Measurements from ENCODE around the gene GIPC2.
"Not testable (repeated sequence)": the region's sequence is repeated elsewhere in the genome, so short reads cannot be mapped to it uniquely, and the experiment has no call there.

Gene GIPC2

DNA sequence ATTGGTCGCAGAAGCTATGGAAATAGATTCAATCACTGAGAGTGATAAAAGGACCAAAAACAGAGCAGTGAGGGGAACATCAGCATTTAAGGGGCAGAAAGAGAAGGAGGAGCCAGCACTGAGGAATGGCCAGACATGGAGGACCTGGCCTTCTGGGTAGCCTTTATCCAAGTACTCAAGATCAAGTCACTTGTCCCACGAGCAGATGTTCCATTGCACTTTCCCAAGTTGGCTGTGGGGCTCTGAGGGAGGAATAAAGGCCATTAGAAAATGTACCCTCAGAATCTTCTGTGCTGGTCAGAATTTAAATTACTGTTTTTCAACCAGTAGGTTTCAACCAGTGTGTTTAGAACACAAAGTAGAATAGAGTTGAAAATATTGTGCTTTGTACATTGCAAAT is 55.3 kb downstream of the GIPC2 start:
- no peak for DNase-seq

DNA sequence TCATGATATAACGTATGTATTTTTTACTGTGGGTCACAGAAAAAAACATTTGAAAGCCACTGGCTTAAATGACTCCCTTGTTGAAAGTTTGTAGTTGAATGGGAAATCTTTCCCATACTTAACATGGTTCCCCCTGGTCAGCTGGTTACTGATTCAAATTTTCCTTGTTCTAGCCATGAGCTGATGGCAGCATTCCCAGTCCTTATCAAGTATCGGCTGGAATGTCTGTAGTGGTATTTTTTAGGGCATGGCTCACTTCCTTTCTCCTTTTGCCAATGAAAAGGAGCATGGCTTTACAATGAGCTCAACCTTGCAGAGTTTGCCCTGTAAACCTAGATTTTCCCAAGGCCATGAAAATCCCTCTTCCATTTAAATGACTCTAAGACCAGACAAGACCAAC is 55.7 kb downstream of the GIPC2 start:
- DNase-seq = no peak

DNA sequence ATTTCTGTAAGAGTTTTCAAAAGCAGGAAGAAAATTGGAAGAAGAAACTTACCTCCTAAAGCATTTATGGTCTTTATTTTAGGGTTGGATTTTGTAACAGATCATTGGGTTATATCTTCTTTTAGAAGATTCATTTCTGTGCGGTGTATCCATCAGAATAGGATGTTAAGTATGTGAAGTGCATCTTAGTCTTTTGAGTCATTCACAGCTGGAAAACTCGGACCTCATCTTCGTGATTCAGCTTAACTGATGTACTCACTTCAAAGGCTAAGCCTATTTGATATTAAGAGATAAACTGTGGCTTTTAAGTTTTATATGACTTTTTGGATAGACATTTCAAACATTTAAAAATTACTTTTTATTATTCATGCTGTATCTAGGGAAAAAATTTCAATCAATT is 56.3 kb downstream of the GIPC2 start:
- DNase-seq = no peak

GRCh38 chr1:78102916-78103315 is 57.1 kb downstream of the GIPC2 start:
- DNase-seq = no peak

DNA sequence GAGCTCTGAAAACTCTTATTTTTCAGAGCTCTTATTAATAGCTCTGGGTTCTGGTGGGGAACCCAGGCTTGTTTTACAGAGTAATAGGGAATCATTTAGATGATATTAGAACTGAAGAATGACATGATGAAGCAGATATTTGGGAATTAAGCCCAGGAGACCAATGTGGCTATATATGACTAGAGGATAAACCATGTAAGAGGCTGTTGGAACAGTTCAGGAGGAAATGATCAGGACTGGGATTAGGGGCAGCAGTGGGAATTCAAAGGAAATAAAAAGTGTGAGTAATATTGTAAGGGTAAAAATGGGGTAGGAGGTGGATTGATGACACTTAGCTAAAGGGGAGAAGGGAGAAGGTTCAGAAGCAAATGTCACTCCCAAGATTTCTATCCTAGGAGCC is 58.6 kb downstream of the GIPC2 start:
- DNase-seq = no peak

DNA sequence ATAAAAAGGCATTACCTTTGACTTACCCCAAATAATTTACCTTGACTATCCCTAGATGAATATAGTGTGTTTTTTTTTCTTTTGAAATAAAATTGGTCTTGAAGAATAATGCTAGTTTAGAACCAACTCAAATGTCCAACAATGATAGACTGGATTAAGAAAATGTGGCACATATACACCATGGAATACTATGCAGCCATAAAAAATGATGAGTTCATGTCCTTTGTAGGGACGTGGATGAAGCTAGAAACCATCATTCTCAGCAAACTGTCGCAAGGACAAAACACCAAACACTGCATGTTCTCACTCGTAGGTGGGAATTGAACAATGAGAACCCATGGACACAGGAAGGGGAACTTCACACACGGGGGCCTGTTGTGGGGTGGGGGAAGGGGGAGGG is 63.9 kb downstream of the GIPC2 start:
- DNase-seq = not testable (repeated sequence)

GRCh38 chr1:78113156-78113916 is 67.6 kb downstream of the GIPC2 start:
- DNase-seq = no peak

- DNase-seq = peak; percentile 80
Measured at GRCh38 chr1:78114034-78114956, 68.5 kb downstream of the GIPC2 start.

DNA sequence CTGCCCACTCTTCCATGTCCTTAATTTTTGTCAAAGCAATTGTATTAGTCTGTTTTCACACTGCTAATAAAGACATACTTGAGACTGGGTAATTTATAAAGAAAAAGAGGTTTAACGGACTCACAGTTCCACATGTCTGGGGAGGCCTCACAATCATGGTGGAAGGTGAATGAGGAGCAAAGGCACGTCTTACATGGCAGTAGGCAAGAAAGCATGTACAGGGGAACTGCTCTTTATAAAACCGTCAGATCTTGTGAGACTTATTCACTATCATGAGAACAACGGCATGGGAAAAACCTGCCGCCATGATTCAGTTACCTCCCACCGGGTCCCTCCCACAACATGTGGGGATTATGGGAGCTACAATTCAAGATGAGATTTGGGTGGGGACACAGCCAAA is 74.7 kb downstream of the GIPC2 start:
- DNase-seq = not testable (repeated sequence)

GRCh38 chr1:78121710-78122109 is 75.9 kb downstream of the GIPC2 start:
- no peak for DNase-seq

GRCh38 chr1:78122389-78122788 is 76.6 kb downstream of the GIPC2 start:
- no peak for DNase-seq

DNA sequence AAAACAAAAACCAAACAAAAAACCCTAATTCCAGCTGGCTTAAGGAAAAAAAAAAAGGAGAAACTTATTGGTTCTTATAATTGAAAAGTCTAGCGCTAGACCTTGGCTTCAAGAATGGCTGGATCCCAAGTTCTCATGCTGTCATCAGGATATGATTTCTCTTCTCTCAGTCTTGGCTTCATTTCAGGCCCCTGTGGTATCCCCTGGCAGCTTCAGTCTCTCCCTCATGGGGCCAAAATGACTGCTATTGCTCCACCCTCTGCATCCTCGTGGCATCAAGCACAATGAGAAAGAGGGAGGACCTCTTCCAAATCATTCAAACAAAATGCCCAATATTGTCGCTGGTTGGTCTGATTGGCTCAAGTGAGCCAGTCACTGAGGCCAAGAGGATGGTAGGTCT is 80.7 kb downstream of the GIPC2 start:
- DNase-seq = no peak

- DNase-seq = no peak
Measured at GRCh38 chr1:78132174-78132947, 86.6 kb downstream of the GIPC2 start.

GRCh38 chr1:78132948-78133322 is 87.2 kb downstream of the GIPC2 start:
- DNase-seq = no peak

- DNase-seq = no peak
Measured at GRCh38 chr1:78136680-78137079, 90.9 kb downstream of the GIPC2 start.

- no peak for DNase-seq
Measured at GRCh38 chr1:78141531-78142231, 95.9 kb downstream of the GIPC2 start.

DNA sequence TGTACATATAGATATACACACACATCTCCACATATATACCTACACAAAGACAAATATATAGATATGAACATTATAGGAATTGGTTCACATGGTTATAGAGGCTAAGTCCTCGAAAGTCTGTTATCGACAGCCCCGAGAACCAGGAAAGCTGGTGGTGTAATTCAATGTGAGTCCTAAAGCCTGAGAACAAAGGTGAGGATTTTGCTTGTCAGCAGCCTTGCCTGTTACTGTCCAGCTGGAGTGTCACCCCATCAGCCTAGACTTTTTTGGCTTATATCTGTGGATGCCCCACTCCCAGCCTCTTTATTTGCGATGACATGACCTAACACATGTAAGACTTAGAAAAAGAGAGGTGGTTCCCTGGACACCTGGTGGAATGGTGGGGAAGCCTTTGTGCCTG is 97.0 kb downstream of the GIPC2 start:
- DNase-seq = no peak

DNA sequence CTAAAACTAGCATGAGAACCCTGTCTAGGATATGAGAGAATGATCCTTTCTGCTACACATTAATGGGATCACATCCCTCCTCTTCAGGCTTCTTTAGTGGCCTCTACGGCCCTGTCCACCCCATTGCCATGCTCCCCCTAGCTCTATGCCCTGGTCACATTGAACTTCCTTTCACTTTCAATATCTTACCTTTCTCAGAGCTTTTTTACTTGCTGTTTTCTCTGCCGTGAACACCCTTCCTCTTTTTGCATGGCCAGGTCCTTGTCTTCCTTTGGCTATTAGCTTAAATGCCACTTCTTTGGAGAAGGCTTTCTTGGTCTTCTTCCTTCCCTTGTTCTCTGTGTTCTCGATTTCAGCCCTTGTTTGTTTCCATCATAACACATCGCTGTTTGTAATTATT is 97.4 kb downstream of the GIPC2 start:
- no peak for DNase-seq

- DNase-seq = no peak
Measured at GRCh38 chr1:78143673-78144072, 97.9 kb downstream of the GIPC2 start.

- DNase-seq = peak; percentile 48
Measured at GRCh38 chr1:78145105-78145580, 99.4 kb downstream of the GIPC2 start.

DNA sequence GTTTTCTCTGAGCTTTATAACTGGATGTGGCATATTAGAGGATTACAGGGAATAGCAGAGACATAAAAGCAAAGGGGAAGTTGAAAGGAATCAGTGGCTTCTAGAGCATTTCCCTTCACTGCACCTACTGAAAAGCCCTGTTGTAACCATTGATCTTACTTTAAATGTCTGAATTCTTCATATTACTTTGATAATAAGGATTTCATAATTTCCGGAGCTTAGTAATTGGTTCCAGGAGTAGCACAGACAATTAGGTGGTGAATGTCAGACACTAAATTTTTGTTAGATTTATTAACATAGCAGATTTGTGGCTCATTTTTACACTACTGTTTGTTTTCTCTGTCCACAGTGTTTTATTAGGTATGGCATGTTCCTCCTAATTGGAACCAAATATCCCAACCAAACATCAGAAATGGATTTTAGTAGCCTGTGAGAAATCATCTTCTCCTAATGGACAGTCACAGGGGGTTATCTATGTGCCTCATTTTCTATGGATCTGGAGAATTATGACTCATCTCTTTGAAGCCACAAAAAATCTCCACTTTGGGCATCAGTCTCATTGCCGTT is 100.5 kb downstream of the GIPC2 start:
- DNase-seq = no peak

GRCh38 chr1:78147031-78147430 is 101.3 kb downstream of the GIPC2 start:
- DNase-seq = no peak

Measured in NCI-H2171 treated with DMSO at 0.1 percent for 48 hours (cell line).